RWPE1 (cell line): ENCODE data around the gene OPN1SW.

ENCODE experiments used
- CTCF ChIA-PET: fragments of 350-600 bp; sonication (Branson Sonifier 250); formaldehyde crosslinking; extraction: SDS; loops from one replicate; lab custom pipeline; 2021; lab: Yijun Ruan, JAX
- POLR2A ChIA-PET: fragments of 400-600 bp; formaldehyde crosslinking; extraction: SDS; loops from one replicate; lab custom pipeline; 2020; ENCODE audit warnings: antibody characterized with exemption; ENCODE audit not compliant: low non-redundant PET; lab: Yijun Ruan, JAX
- DNase-seq: peaks from one replicate; pipeline ENCODE4 v3.0.0; 2012; ENCODE audit warnings: low spot score
- H3K27ac ChIP-seq: fragments of 450-650 bp; 2 replicates; pipeline ENCODE4 v1.5.1; 2017
- CTCF ChIP-seq: fragments of 450-650 bp; conservative IDR thresholded peaks from 2 replicates; pipeline ENCODE4 v1.5.1; 2017; ENCODE audit warnings: low read depth, mild to moderate bottlenecking

The OPN1SW gene

GRCh38 chr7:128773604-128774003, 2.0 kb downstream of the OPN1SW start:
- CTCF ChIA-PET = interaction anchor here (0.5 to 0.6 kb wide), 2 partner anchors 35 to 100 kb away, joined by 4 read pairs; no protein-coding TSS in a partner anchor
- no peak for TF ChIP-seq CTCF
- no peak overlapping the region for H3K27ac ChIP-seq
- POLR2A ChIA-PET = interaction anchor here (0.7 kb wide), 1 partner anchor 357 kb away, joined by 9 read pairs; no protein-coding TSS in a partner anchor
- DNase-seq = no peak

- ChIA-PET POLR2A (no interaction called here), CTCF (no interaction called here)
- H3K27ac ChIP-seq = no peak overlapping the region
- no peak for DNase-seq
- TF ChIP-seq CTCF = no peak
Observed at GRCh38 chr7:128770233-128770632, 5.4 kb downstream of the OPN1SW start.

GRCh38 chr7:128767475-128768110, 8.0 kb downstream of the OPN1SW start:
- TF ChIP-seq CTCF = no peak
- no peak overlapping the region for H3K27ac ChIP-seq
- CTCF ChIA-PET = no interaction called here
- POLR2A ChIA-PET = no interaction called here
- no peak for DNase-seq

- DNase-seq = no peak
- ChIA-PET POLR2A (no interaction called here), CTCF (no interaction called here)
- H3K27ac ChIP-seq = no peak overlapping the region
- TF ChIP-seq CTCF = no peak
Observed at GRCh38 chr7:128763541-128763940, 12.1 kb downstream of the OPN1SW start.

- ChIA-PET POLR2A (no interaction called here), CTCF (no interaction called here)
- no peak for TF ChIP-seq CTCF
Observed at GRCh38 chr7:128759242-128759641, 16.4 kb downstream of the OPN1SW start.

GRCh38 chr7:128758553-128758952, 17.0 kb downstream of the OPN1SW start:
- ChIA-PET POLR2A (no interaction called here), CTCF (no interaction called here)
- no peak for DNase-seq
- TF ChIP-seq CTCF = no peak
- no peak overlapping the region for H3K27ac ChIP-seq

More at GRCh38 chr7:128759242-128759641, 16.4 kb downstream of the OPN1SW start:
- H3K27ac ChIP-seq = no peak overlapping the region
- DNase-seq = no peak
